H4 (cell line): ENCODE results near the gene THRB. TPM values are rescaled to one million over a fixed set of nuclear protein-coding genes. Genes with fewer than 3 reads are reported as not detected.
A peak's percentile ranks its signal among the peaks of the same experiment; 100 is the strongest.

Experiments
- DNase-seq: peaks from one replicate; pipeline ENCODE4 v3.0.0-alpha.2; 2015; ENCODE audit warnings: low spot score
- total RNA-seq: library from RNA; depleted of rRNA; stranded (reverse); fragments of >200 nt; shearing (Covaris generic); gene quantifications from 2 replicates; pipeline ENCODE4 v1.2.3, GENCODE V29; 2014

THRB gene
- total RNA-seq, 1 experiment from 2014 or later, result 1.2 TPM

DNA sequence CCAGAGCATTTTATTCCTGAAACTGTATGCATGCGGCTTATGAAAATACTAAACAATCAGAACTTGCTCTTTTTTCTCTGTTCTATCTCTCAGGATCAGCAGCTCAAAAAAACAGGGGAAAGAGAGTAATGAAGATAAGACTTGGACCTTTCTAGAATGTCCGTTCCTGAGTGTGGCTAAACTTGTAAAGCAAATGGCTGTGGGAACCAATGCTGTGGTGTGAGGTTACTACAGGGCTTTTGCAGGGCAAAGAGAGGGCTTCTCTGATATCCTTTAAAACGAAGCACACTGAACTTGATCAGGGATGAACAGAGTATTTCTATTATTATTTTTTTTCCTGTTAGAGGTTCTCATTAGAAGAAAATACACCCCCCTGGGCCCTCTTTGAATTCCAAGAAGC lies 223.4 kb downstream of the THRB start:
- no peak for DNase-seq

DNA sequence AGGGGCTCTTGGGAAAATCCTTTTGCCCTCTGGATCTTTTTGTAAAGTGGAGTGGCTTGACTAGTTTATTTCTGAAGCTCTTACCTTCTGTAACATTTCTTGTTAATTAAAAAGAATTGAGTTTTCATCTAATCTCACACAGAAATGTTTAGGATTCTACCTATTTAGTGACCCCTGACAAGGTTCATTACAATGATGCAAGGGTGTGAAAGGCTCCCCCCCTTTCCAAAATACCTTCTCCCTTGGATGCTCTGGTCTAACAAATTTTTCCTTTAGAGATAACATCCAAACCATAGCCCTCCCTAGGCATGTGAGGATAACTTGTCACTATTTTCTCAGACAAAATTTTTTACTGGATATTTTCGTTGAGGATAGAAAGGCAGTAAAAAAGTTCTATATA lies 223.9 kb downstream of the THRB start:
- DNase-seq, result no peak

DNA sequence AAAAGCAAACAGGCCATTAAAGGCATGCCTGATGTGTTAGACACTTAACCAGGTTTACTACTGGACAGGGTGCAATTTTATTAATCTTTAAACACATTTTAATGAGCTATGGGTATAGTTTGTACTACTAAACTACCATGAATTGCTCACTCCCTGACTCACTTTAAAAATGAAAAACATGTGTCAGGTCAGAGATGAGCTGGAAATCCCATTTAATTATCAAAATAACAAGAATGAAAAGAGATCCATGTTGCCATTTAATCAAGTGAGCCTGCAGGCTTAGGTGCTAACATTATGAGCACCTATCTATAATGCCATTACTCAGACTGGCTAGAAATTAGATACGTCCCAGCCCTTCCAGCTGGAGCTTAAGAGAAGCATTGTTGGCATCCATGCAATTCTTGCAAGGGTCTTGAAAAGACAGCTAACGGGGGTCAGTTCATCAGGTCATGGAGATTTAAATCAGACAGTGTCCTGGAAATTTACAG lies 224.4 kb downstream of the THRB start:
- no peak for DNase-seq

DNA sequence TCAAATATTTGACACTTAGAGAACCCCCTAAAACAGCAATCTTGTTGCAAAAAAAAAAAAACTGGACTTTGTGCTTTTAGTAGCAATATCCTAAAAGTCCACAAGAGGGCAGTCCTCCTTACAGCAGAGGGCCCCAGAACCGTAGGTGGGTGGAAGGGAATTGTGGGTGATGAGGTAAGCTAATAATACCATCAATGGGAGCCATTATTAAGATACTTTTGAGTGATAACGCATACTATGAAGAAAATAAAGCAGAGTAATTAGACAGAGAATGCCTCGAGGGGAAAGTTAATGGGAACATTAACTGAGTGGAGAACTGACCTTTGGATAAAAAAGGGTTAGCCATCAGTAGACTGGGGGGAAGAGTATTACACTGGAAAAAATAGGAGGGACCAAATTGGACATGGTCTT lies 229.9 kb downstream of the THRB start:
- peak; percentile 38 for DNase-seq

DNA sequence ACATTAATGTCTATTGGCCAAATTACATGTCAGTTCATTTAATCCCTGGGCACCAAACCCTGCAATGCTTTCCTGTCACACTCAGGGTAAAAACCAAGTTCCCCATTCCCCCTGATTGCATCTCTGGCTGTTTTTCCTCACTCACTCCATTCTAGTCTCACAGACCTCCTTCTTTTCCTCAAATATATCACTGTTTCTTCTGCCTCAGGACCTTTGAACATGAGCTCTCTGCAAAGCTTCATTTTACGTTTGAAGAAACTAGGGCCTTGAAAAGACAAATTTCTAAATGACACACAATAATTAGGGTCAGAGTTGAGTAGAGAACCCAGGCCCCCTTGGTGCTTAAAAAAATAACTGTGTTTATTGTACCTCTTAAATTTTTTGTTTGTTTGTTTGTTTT lies 230.6 kb downstream of the THRB start:
- no peak for DNase-seq

DNA sequence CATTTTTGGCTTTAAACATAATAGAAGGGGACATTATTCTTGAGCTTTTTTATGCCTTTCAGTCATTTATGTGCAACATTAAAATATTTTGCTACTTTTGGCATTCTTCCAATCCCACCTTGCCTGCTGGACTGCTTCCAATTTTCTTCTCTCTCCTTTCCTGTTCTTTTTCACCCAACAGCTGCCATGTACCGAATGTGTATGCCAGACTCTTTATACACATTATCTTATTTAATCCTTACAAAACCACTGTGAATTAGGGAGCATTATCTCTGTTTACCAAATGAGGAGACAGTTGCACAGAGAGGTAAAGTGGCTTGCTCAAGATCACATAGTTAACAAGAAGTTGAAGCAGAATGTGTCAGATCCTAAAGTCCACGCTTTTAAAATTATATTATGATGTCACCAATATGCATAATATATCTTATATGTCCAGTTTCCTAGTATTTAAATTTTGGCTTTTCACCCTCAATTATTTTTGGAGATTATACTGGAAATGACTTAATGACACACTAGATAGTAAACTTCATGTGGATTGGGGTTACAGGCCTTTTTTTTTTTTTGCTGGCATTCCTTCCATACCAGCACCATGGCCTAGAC lies 231.5 kb downstream of the THRB start:
- DNase-seq, result no peak

DNA sequence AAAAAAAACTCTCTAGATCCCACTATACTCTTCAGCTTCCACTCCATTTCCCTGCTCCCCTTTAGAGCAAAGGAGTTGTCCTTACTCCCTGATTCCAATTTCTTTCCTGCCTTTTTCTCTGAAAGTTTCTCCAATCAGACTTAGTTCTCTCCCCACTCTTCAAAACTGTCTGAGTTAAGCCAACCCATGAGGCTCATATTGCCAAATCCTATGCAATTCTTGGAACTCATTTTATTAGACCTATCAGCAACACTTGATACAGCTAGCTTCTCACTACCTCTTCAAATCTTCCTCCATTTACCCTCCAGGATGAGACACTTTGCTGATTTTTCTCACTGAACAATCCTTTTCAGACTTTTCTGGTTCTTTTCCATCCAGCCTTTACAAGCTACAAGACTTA lies 233.1 kb downstream of the THRB start:
- no peak for DNase-seq

DNA sequence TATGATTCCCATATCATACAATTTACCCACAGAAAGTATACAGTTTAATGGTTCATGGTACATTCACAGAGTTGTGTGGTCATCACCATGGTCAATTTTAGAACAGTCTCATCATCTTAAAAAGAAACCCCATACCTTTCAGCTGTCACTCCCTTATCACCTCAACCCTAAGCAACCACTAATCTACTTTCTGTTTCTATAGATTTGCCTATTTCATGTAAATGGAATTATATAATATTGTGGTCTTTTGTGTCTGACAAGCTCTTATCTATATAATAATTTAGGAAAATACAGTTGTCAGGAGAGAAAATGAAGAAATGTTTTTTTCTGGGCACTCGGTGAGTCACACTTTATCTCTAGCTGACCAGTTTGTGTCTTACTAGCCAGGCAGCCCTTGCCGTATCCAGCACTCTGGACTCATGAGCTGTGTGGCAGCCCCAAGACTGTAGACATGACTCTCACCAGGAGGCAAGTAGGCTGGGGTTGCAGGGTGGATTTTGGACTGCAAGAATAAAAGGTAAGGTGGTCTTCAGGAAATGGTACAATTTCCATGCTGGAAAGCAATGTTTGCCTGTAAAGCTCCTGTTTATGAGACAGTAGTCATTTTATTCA lies 234.6 kb downstream of the THRB start:
- no peak for DNase-seq

DNA sequence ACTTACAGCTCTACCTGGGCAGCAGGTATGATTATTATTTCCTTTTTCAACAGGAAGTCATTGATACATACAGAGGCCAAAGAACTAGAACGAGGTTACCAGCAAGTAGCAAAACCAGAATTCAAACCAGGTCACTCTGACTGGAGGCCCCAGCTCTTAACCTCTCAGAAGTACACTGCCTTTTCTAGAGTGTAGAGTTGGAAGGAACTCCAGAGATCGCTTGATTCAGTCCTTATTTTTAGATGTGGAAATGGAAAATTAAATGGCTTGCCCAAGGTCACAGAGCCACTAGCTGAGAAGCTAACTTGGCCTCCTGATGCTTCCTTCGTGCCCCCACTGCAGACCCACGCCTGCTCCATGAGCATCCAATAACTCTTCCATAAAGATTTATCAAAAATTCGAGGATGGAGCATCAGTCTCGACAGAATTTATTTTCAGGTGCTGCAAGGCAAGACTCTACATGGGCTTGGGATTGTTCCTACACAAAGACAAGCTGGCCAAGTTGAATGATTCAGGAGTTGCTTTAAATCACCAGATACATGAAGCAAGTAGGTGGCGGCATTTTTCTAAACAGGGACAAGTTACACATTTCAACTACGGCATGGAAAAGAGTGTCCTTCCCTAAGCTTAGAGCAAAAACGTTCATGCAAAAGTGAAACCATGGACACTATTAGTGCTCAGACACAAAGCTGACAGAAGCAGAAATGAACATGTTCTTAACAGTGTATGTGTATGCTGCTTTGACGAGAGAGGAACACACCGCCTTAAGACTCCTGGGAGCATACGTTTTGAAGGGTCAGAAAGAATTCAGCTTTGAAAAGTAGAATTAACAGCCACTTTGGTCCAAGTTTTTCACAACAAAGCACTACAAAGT lies 235.7 kb downstream of the THRB start:
- no peak for DNase-seq

DNA sequence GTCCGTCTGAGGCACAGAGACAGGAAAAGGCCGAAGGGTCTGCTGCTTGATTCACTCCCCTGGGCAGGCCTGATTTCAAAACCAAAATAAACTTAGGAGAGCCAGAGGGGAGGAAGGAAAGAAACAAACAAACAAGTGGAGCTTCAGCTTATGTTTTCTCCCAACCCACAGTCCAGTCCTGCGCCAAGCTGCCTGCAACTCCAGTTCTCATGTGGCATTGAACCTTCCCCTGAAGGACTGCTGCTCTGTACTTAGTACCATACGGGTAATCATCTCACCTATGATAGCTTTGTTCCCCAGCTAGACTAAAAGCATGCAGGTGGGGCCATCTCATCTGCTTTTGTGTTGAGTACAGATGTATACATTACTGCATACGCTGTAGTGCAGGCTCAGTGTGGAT lies 236.4 kb downstream of the THRB start:
- DNase-seq, result no peak

DNA sequence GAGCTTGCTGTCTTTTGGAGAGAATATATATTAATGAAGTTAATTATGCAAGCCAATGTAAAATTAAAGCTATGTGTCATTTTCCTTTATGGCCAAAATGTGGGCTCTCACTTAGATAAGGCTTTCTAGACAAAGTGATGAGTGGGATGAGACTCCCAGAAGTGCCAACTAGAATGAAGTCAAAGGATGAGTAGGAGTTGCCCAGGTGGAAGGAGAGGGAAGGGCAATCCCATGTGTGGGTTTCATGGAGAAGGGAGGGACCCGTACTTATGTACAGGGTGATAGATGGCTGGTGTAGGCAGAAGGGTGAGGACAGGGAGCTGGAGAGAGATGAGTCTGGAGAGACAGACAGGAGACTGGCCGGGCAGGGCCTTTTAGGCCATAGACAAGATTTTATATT lies 239.2 kb downstream of the THRB start:
- no peak for DNase-seq

DNA sequence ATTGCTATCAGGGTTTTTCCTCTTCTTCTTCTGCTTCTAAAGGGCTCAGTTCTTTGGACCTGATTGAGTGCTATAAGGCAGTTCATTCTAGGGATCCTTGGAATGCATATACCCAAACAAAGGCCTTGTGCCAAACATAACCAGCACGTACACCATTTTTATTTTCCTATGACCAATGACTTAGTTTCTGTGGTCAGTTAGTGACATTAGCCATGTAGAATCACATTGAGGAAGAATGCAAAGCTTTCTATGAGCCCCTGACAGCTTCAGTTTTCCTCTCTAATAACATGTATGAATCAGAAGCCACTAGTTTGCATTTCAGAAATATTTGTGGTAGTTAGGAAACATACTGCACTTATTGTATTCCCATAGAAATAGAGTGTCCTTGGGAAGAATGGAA lies 240.0 kb downstream of the THRB start:
- peak; percentile 41 for DNase-seq

DNA sequence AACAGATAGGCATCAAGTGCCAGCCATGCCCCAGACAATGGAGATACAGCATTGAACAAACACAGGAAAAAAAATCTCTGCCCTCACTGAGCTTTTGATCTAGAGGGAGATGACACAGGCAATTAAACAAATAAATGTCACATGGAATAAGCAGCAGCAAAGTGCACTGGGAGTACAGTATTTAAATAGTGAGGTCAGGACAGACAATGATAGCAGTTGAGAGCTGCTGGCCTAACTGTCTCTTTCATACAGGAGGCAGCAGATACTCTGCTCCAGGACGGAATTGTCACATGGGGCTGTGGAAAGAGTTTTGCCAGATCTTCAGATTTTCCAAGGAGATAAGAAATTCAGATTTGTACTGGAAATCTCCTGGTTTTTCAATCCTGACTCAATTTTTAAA lies 241.3 kb downstream of the THRB start:
- DNase-seq, result no peak

DNA sequence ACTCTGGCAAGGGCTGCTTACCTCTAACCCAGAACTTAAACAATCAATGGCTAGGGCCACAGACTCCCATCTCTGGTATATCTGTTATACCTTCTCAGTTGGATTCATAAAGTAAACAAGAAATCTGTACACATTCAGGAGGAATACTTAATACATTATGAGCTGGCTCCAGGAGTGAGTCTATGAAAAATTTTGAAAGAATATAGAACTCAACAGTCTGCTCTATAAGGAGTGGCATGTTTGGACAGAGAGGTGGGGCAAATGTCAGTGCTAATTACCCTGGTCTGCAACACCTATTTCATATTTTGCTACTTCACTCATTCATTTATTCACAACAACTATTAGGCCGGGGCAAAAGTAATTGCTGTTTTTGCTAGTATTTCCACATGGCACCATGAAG lies 245.1 kb downstream of the THRB start:
- no peak for DNase-seq

DNA sequence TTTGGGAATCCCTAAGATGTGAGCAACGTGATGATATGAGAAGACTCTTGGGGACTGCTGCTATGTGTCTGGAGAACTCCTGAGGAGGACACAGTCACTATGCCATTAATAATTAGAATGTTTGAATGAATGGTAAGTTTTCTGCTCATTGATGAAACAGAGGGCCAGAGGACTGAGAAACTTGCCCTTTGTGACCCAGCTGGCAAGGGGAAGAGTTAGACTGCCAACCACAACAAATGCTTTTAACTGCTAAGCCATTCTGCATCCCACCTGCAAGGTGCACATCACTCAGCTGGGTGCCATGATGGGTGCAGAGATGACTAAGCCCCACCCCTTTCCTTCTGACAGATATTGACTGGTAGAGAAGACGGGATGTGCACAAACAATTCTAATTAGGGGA lies 249.6 kb downstream of the THRB start:
- no peak for DNase-seq

DNA sequence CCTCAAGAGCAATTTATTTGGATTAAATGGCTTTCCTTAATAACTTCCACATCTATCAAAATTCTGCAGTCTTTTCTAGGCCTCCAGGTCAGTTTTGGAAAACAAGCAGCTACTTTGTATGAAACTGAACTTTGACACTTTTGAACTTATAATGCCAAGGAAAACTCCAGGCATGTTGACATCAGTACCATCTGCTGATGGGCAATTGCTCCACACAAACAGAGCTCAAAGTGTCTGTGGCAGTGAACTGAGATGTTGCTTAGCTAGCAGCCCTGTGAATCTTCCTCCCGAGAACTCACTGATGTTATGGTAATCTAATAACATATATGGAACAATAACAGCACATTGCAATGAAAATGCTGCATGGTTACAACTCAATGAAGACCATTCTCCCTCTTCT lies 250.2 kb downstream of the THRB start:
- no peak for DNase-seq

DNA sequence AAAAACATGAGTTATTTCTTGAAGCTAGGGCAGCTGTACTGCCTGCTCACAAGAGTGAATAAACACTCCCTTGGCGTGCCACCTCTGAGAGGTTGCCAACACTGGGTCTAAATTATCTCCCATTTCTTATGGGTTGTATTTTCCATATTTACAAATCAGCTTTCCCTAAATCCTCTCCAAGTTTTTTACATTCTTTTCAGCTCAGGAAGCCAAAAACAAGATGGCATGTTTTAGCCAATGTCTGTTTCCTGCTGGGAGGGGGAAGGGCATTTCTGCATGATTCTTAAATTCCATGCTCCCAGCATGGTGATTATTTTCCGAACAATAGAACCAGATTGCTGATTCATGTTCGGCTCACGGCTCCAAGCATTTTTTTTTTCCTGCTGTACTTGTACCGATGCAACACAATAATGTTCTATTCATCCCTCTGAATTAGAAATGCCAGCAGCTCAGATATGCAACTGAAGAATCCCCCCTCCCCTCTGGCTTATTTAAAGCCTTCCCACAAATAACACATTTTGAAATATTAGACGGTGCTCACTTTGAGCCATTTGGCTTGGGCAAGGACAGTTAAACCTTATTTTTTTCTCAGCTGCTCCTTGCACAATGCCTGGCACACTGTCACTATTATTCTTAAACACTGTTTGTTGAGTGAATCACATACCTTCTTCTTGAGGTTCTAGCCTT lies 252.5 kb downstream of the THRB start:
- DNase-seq, result peak; percentile 55

DNA sequence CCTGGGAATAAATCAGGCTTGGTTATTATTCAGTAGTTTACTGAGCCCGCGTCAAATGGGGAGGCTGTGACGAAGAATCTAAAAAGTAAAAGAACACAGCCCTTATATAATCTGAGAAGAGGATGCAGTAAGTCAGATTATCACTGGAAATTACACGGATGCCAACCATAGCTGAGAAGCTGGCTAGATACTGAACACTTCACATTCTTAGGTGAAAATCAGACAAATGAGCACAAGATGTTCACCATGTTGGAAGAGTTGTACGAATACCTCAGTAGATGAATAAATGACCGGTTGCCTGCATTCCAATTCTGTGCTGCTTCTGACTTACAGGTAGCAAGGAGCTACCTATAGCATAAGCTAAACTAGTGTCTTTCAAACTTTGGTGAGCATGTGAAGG lies 254.3 kb downstream of the THRB start:
- DNase-seq, result no peak

DNA sequence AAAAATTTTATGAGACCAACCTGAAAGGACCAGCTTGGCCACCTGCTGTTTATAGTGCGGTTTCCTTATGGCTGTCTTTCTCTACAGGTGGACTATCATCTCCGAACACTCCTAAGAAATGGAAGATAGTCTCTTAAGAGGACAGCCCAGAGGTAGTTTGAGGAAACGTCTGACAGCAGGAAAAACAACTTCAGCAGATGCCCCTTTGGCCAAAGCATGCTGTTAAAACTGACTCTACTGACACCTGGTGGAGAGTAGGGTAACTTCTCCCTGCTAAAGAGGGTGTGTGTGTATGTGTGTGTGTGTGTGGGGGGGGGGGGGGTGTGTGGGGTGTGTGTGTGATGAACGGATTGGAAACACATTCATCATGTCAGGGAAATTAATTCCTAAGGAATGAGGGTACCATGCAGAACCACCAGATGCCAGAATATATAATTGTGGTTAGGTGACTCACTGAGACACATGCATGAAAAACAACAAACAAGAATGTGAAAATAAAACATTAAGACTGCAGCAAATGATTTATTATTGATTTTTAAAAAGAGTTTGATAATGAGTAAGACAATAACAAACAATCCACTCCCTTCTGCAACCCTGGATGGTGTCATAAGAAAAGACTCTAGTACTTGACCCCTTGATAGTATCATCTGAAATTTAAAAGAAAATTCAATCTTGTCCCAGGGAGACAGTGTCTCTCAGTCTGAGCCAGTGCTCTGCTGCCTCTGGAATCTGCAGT lies 256.5 kb downstream of the THRB start:
- peak; percentile 77 for DNase-seq

DNA sequence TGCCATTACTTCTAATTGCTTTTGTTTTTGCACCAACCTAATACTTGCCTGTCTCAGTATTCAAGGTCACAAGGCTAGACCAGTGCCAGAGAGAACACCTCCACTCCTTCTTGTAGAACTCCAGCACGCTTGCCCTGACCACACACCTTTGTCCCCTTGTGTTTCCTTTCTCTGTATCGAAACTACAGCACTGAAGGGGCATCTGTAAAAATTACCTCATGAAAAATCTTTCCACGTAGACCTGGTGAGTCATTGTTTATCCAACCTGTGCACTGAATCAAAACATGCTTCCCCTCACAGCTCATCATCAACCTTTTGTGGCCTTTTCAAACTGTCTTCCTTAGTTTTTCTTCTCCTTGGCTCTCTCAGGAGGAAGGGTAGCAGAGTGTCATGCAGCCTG lies 259.5 kb downstream of the THRB start:
- DNase-seq, result no peak

DNA sequence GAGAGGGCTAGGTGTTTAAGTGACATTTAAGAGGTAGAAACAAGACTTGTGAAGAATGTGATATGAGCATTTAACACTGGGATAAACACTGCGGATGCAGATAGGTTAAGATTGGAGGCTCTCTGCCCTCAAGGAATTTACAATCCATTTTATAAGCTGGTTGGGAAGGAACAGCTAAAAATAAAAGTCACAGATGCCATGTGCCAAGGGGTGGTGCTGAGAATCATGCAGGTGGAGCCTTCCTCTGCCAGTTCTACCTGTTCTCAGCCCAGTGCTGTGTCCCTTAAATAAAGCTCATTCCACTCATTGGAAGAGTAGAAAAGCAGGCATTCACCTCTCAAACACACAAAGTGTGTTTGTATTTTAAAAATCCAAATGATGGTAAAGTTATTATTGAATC lies 261.9 kb downstream of the THRB start:
- no peak for DNase-seq
